ENCODE results near the gene GRWD1.

- no peak for TF ChIP-seq SIN3A (IDR thresholded peaks at IDR 0.05; ENCODE audit: low read depth)
- TF ChIP-seq EZH2 (IDR thresholded peaks at IDR 0.05): no peak
- TF ChIP-seq JUND (IDR thresholded peaks at IDR 0.05): no peak
- no peak for TF ChIP-seq POLR2A (IDR thresholded peaks at IDR 0.05; ENCODE audit: borderline replicate concordance, extremely low read depth, insufficient read depth, insufficient read length)
- TF ChIP-seq FOSL1 (IDR thresholded peaks at IDR 0.05; ENCODE audit: low read depth): no peak
- TF ChIP-seq CTCF (IDR thresholded peaks at IDR 0.05 in 2 of 3, conservative IDR thresholded peaks at IDR 0.05 in 1 of 3; ENCODE audit: borderline replicate concordance in 1 of 3, insufficient read depth in 1 of 3, low read depth in 2 of 3, low read length in 2 of 3): no peak
- TF ChIP-seq EZH2phosphoT487 (IDR thresholded peaks at IDR 0.05; ENCODE audit: borderline replicate concordance): no peak
- TF ChIP-seq EGR1 (IDR thresholded peaks at IDR 0.05; ENCODE audit: low read depth): no peak
- no peak for TF ChIP-seq POLR2AphosphoS5 (IDR thresholded peaks at IDR 0.05; ENCODE audit: low read depth, low read length)
- TF ChIP-seq, protein P1, sequence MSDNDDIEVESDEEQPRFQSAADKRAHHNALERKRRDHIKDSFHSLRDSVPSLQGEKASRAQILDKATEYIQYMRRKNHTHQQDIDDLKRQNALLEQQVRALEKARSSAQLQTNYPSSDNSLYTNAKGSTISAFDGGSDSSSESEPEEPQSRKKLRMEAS (IDR thresholded peaks at IDR 0.05): no peak
- TF ChIP-seq REST (IDR thresholded peaks at IDR 0.05; ENCODE audit: low read depth): no peak
Observed at GRCh38 chr19:48499316-48500090, 53.7 kb downstream of the GRWD1 start.
